ENCODE measurements around the gene SLC38A3.
"Not testable (repeated sequence)": the region's sequence is repeated elsewhere in the genome, so short reads cannot be mapped to it uniquely, and the experiment has no call there.

SLC38A3 gene

GRCh38 chr3:50205413-50206276 lies 574 bp downstream of the SLC38A3 start:
- no peak for TF ChIP-seq CTCF (conservative IDR thresholded peaks at IDR 0.05; ENCODE audit: low read length)
- DNase-seq (ENCODE audit: low read depth), result no peak
- no peak overlapping the region for H3K4me3 ChIP-seq (ENCODE audit: low read length)

DNA sequence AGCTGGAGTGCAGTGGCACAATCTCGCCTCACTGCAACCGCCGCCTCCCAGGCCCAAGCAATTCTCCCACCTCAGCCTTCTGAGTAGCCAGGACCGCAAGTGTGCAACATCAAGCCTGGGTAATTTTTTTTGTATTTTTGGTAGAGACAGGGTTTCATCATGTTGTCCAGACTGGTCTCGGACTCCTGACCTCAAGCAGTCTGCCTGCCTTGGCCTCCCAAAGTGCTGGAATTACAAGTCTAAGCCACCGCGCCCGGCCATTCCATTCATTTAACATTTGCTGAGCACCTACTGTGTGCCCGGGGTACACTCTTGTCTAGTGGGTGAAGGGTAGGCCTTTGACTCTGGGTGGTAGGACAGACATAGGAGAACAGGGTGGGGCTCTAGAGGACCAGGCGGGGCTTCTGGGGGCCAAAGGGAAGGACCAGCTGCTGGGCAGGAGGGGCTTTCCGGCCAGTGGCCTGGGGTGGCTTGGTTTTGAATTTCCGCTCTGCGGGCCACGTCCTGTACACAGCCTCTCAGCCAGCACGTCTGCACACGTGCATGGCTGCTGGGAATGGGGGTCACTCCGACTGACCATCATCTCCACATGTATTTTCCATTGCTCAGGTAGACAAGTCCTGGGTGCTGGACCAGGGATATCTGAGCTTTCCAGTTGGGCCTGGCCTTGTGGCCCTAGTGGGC lies 2.4 kb downstream of the SLC38A3 start:
- no peak overlapping the region for H3K4me3 ChIP-seq (ENCODE audit: low read length)
- TF ChIP-seq CTCF (conservative IDR thresholded peaks at IDR 0.05; ENCODE audit: low read length), result no peak
- DNase-seq (ENCODE audit: low read depth), result no peak

- no peak for TF ChIP-seq CTCF (conservative IDR thresholded peaks at IDR 0.05; ENCODE audit: low read length)
- no peak for DNase-seq (ENCODE audit: low read depth)
- H3K4me3 ChIP-seq (ENCODE audit: low read length), result no peak overlapping the region
Observed at GRCh38 chr3:50208677-50209344, 3.7 kb downstream of the SLC38A3 start.

DNA sequence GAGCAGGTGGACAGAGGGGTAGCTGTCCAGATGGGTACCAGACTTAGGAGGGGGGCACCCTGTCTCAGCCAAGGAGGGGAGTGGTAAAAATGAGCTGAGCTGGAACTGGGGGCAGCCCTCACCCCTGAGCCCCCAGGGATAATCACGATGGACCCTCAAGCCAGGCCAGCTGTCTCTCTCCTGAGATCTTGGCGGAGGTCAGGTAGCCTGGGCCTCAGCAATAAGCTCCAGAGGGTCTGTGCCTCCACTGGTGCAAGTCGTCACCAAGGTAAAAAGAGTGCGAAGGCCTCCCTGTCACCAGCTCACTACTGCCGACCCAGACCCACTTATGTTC lies 5.1 kb downstream of the SLC38A3 start:
- H3K4me3 ChIP-seq (ENCODE audit: low read length), result no peak overlapping the region
- TF ChIP-seq CTCF (conservative IDR thresholded peaks at IDR 0.05; ENCODE audit: low read length), result no peak

DNA sequence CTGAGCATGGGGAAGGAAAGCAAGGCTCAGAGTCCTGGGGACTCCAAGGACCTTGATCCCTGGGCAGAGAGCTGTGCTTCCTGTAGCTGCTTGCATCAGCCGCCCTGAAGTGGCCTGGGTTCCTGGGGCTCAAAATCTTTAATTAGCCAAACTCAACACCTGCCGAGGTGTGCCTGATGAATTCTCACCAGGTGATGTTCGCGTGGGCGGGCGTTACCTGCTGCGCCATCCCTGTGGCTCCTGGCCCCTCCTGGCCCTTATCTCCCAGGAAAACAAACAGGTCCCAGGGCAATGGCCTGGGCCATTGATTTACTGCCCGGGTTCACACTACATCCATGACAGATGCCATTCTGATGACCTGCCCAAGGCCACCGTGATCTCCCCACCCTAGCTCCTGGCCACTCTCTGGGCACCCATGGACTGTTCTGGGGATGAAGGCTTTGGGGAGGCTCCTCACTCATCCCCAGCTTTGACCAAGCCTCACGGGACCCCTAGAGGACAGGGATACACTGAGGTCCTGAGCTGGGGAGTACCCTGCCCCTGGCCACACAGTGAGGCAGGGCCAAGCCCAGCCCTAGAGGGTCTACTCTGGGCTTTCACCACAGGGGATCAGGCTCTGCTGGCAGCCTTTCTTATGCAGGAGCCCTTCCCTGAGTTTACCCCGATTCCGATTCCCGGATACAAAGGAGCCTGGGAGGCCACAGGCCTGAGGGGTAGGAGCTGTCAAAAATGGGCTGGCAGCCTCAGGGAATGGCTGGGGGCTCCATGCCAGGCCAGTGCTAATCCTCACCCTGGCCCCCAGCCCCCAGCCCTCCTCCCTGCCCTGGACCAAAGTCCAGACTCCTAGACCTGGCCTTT lies 5.7 kb downstream of the SLC38A3 start:
- TF ChIP-seq CTCF (conservative IDR thresholded peaks at IDR 0.05; ENCODE audit: low read length), result no peak
- DNase-seq (ENCODE audit: low read depth), result no peak
- H3K4me3 ChIP-seq (ENCODE audit: low read length), result no peak overlapping the region

More for the DNA sequence above, 5.1 kb downstream of the SLC38A3 start:
- DNase-seq (ENCODE audit: low read depth), result no peak

DNA sequence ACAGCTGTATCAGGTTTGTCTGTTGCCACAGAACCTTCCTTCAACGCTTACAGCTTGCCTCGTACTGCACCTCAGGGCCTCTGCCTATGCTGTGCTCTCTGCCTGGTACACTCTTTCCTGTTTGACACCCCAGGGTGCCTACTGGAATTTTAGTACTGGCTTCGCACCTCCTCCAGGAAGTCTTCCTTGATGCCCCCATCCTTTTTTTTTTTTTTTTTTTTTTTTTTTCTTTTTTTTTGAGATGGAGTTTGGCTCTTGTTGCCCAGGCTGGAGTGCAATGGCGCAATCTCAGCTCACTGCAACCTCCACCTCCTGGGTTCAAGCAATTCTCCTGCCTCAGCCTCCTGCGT lies 6.3 kb downstream of the SLC38A3 start:
- H3K4me3 ChIP-seq (ENCODE audit: low read length); DNase-seq (ENCODE audit: low read depth): not testable (repeated sequence)

GRCh38 chr3:50211930-50212329 lies 6.9 kb downstream of the SLC38A3 start:
- H3K4me3 ChIP-seq (ENCODE audit: low read length), result no peak overlapping the region
- peak; percentile 55 for DNase-seq (ENCODE audit: low read depth)
- TF ChIP-seq CTCF (conservative IDR thresholded peaks at IDR 0.05; ENCODE audit: low read length), result no peak

Data from AG10803 (cell line).